Amniotic epithelial cell (primary cell): ENCODE data around the gene EME2.

Source experiments
- DNase-seq: peaks from one replicate; pipeline ENCODE4 v3.0.0-alpha.2; 2010; ENCODE audit warnings: low read depth

The EME2 gene

DNA sequence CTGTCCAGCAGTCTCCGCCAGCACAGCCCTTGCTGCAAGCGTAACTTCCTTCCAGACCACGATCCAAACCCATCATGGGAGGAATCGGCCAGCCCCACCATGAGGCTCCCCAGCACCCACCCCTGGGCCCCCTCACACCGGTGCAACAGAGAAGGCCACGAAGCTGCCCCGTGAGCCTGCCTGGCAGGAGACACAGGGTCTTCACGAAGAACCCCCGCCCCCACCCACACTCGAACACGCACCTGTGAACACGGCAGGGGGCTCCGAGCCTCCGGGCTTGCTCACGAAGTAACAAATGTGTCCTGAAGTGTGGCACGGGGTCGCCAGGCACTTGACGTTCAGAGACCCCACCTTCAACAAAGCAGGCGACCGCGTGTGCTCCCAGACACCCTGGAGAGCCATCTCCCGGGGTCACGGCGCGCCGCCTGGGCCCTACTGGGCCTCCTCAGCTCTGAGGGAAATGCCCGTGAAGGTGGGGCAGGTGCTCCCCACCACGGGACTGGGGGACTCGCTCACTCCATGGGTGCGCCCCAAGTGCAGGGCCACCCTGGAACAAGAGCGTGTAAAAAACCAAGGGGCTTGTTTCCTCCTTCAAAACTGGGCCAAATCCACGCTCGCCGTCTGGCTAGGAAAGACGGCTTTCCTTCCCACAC lies 46.4 kb downstream of the EME2 start:
- no peak for DNase-seq

DNA sequence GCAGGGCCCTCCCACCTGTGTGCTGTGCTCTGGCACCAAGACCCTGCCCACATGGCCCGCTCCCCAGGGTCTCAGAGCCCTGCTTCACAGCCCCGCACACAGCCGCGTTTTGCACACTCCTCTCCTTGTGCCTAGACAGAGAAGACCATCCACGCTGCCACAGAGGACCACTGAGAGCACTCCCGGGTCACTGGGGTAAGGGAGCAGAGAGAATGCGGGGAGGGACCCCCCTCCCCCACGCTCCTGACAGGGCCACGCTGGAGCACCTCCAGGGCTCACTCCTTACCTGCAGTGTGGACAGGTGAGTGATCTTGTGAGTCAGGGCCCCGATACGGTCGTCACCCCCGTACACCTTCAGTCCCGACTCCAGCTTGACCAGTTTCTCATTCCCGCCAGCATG lies 47.0 kb downstream of the EME2 start:
- no peak for DNase-seq

DNA sequence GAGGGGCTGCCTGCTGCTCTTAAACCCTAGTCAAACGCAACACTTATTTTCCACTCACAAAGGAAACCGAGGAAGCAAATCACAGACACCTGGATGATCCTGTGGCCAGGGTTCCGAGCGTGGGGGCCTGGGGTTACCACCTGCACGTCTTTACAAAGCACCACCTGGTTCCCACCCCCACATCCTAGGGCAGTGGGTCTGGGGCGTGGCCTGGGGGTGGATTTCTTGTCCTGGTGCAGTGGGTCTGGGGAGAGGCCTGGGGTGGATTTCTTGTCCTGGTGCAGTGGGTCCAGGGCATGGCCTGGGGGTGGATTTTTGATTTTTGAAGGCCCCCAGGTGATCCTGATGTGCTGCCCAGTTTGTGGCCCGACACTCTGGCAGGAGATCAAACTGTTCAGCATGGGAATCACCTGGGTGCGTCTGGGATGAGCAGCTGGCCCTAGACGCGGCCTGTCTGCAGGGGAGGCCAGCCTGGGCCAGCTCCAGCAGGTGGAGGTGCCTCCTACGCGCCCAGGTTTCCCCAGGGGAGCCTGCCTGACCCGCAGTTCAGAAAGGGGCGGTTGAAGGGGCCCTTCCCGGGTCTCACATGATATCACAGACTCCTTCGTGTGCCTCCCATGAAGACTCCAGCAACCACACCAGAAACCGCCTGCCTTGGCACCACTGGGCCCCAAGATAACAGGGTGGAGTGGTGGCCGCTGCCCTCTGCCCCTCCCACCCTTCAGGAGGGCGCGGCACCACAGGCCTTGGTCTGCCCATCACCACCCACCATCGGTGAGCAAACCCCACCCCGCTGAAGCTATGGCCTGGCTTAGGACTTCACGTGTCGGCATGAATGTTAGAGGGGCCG lies 47.7 kb downstream of the EME2 start:
- DNase-seq = no peak

DNA sequence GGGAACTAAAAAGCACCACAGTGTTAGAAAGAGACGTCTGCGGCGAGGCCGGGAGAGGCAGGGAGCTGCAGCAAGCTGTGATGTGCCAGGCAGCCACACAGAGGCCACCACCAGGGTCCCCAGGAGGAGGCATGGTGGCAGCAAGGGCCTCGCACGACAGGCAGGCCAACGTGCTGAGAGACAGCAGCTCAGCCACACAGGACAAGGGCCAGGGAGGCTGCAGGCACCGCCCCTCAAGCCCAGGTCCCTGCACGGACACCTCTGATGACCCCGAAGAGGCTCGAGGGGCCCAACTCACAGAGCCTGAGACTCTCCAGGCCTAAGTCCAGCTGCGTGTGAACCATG lies 48.3 kb downstream of the EME2 start:
- DNase-seq = no peak

DNA sequence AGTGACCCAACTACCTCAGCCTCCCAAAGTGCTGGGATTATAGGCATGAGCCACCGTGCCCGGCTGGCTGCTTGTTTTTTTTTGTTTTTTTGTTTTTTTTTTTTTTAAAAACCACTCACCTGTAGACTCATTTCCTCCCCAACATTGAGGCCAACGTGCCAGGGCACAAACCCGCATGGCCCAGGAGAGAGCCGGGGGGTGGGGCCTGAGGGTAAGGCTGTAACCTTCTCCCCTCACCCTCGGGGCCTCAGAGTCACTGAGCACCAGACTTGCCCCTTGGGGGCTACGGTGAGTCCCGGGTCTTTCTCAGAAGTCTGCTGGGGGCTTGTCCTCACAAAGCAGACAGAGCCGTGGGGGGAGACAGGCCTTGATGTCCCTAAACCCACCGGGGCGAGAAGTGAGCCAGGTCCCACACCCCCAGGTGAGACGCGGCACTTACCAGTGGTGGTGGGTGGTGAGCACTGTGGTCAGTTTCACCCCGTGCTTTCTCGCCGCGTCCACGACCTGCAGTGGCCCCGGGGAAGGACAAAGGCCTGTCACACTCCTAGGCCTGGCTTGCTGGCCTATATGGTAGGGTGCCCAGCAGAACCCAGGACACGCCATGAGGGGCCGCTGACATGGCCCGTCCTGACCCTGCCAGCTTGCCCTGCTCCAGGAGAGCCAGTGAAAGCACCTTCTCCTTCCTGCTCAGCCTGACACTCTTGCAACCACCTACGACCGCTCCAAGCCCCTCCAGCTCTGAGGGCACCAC lies 49.4 kb downstream of the EME2 start:
- no peak for DNase-seq

DNA sequence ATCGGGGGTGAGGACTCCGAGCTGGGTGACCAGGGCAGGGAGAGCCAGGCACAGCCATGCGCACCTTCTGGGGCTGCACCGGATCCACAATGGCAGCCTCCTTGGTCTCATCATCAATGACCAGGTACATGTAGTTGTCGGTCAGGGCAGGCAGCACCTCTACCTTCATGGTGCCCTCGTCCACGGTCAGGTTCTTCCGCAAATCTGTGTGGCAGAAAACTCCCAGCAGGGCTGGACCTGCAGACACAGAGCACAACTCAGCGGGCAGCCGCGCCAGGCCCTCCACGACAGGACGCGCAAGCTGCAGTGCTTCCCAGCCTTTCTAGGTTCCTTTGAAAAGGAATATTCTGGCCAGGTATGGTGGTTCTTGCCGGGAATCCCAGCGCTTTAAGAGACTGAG lies 50.2 kb downstream of the EME2 start:
- no peak for DNase-seq

DNA sequence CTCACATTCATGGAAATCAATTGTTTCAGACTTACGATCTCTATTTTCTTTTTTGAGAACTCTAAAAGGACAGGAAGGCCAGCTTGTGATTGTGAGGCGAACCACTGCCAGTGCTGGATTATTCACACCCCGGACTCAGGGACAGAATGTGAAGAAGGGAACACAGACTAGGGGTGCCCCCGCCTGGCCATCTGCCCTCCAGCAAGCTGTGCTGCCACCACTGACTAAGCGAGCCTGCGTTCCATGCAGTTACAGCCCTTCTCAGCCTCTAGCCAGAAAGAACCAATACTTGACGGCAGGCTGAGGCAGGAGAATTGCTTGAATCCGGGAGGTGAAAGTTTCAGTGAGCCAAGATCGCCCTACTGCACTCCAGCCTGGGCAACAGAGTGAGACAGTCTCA lies 51.2 kb downstream of the EME2 start:
- peak; percentile 49 for DNase-seq

DNA sequence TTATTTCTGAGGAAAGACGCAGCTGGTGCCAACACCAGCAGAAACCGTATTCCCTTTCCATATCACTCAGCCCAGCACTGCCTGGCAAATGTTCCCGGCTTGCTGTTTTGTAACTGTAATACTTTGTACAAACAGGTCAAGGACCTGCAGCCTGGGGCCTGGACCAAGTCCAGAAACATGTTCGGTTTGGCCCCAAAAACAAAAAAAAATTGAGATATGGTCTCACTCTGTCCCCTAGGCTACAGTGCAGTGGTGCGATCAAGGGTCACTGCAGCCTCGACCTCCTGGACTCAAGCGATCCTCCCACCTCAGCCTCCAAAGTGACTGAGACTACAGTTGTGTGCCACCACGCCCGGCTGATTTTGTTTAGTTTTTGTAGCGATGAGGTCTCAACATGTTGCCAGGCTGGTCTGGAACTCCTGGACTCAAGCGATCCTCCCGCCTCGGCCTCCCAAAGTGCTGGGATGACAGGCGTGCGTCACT lies 52.8 kb downstream of the EME2 start:
- DNase-seq = no peak
